Brain microvascular endothelial cell (primary cell): ENCODE results near the gene IKZF3.
"Not testable (repeated sequence)": the region's sequence is repeated elsewhere in the genome, so short reads cannot be mapped to it uniquely, and the experiment has no call there.

Source experiments
- DNase-seq: peaks from one replicate; pipeline ENCODE4 v3.0.0-alpha.2; 2020
- H3K27ac ChIP-seq: fragments of 250-450 bp; sonication (Bioruptor Pico); 2 replicates; pipeline ENCODE4 v1.5.1; 2020; ENCODE audit warnings: mild to moderate bottlenecking, moderate library complexity
- H3K27me3 ChIP-seq: fragments of 250-450 bp; sonication (Bioruptor Pico); replicated peaks from 2 replicates; pipeline ENCODE4 v1.5.1; 2020; ENCODE audit warnings: mild to moderate bottlenecking
- H3K36me3 ChIP-seq: fragments of 250-450 bp; sonication (Bioruptor Pico); replicated peaks from 2 replicates; pipeline ENCODE4 v1.5.1; 2020; ENCODE audit warnings: mild to moderate bottlenecking
- H3K4me3 ChIP-seq: 2 replicates; pipeline ENCODE4 v1.5.1; 2011; ENCODE audit warnings: low read depth, mild to moderate bottlenecking, control low read depth, low read length, moderate library complexity
- CTCF ChIP-seq: IDR thresholded peaks from 2 replicates; pipeline ENCODE4 v1.5.1; 2011; ENCODE audit warnings: low read depth, mild to moderate bottlenecking, moderate library complexity, low read length, control low read depth, inconsistent platforms; ENCODE audit errors: missing control alignments
- in situ Hi-C: cut with HindIII; loops from 2 replicates; pipeline ENCODE4 v1.10.0; 2017; ENCODE audit warnings: low sequenced_read_pairs, low pct_ligation_motif_present

The IKZF3 gene

DNA sequence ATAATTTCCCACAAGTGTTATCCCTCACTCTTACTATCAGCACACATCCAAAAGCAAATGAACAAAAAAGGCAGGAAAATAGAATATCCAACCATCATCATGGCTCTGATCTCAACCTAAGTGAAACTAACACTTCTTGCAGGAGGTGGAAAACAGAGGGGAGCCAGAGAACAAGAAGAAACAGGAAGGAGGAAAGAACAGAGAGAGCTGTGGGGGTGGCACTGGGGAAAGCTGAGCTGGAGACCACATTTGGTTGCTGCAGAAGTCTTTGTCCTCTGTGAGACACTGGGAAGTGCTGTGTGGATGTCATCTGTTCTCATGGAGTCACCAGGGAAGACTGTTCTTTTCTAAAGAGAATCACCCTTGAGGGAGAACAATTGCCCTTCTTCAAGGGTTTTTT, 91.7 kb downstream of the IKZF3 start:
- Histone ChIP-seq H3K27me3 (peaks cover 11% of the 10 kb centered on the region), H3K27ac (no peak overlapping the region), H3K36me3 (no peaks in the 10 kb centered on the region), H3K4me3 (no peak overlapping the region)
- in situ Hi-C loops: no loop called here
- no peak for TF ChIP-seq CTCF
- DNase-seq: no peak

DNA sequence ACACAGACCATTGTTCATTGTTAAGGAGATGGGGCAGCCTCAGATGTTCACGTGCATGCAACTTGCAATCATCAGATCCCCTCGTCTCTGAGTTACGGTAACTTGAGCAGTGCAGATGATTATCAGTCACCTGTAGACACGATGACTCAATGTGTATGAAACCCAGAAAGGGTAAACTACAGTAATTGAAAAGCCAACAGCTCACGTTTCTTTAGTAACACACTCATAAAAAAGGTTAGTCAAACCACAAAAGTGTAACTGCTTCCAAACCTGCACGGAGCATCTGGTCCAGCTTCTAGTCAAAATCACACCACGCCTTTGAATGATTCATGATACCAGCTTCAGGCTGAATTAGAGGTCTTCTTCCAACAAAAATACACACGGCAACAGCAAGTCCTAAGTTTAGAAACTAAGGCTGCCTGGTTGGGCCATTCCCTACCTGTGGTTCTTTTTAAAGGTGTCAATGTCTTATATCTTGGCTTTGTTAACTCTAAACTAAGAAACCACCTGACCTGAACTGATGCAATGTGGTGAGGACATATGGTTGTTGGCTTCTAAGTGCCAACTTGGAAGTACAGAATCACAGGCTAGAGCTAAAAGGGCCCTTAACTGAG, 94.0 kb downstream of the IKZF3 start:
- Histone ChIP-seq H3K36me3 (no peaks in the 10 kb centered on the region), H3K27ac (no peak overlapping the region), H3K27me3 (peaks cover 11% of the 10 kb centered on the region), H3K4me3 (no peak overlapping the region)
- no peak for DNase-seq
- in situ Hi-C loops: no loop called here
- no peak for TF ChIP-seq CTCF

DNA sequence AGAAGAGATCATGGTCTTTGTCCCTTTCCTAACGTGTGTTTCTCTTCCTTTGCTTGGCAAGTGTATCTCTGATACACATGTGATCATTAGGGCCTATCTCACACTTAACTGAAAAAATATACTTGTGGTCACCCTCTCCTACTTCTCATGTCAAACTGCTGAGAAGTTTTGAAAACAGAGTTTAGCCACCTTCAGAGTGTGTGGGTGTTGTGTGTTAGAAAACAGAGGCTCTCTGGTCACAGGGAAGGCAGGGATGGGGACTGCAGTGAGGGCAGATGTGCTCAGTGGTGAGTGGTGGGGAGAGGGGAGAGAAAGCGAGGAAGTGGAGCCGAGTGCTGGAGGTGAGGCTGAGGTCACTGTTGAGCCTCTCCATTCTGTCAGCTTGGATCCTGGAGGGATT, 97.0 kb downstream of the IKZF3 start:
- no peak for TF ChIP-seq CTCF
- peaks cover 5% of the 10 kb centered on the region for H3K27me3 ChIP-seq
- no peak overlapping the region for H3K27ac ChIP-seq
- H3K4me3 ChIP-seq: no peak overlapping the region
- DNase-seq: no peak
- no peaks in the 10 kb centered on the region for H3K36me3 ChIP-seq
- in situ Hi-C loops: no loop called here

DNA sequence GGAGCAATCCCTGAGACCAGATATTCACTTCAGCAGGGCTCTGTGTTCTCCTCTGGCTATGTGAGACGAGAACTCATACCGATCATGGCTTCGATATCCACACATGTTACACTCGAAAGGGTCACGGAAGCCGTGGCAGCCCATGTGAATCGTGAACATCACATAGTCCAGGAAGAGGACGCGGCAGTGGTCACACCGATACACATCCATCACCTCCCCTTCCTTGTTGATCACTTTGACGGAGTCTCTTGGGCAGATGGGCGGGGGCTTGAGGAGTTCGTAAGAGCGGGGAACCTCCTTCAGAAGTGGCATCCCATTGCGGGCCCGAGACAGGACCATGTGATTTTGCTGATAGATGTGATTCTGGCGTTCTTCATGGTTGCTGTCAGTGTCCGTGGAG, 98.3 kb downstream of the IKZF3 start:
- H3K4me3 ChIP-seq: no peak overlapping the region
- peaks cover 5% of the 10 kb centered on the region for H3K27me3 ChIP-seq
- TF ChIP-seq CTCF: no peak
- H3K27ac ChIP-seq: no peak overlapping the region
- in situ Hi-C loops: no loop called here
- no peaks in the 10 kb centered on the region for H3K36me3 ChIP-seq
- DNase-seq: no peak

GRCh38 chr17:39765175-39765574, 98.9 kb downstream of the IKZF3 start:
- no peak for DNase-seq
- H3K27ac ChIP-seq: no peak overlapping the region
- H3K4me3 ChIP-seq: no peak overlapping the region
- no peaks in the 10 kb centered on the region for H3K36me3 ChIP-seq
- H3K27me3 ChIP-seq: peaks cover 5% of the 10 kb centered on the region
- TF ChIP-seq CTCF: no peak
- in situ Hi-C loops: no loop called here

DNA sequence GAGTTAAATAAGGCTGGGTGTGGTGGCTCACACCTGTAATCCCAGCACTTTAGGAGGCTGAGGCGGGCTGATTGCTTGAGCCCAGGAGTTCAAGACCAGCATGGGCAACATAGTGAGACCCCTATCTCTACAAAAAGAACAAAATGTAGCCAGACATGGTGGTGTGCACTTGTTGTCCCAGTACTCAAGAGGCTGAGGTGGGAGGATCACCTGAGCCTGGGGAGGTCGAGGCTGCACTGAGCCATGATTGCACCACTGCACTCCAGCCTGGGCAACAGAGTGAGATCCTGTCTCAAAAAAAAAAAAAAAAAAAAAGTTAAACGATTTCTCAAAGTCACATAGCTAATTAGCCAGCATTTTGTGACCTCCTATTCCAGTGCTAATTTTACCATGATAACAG, 99.9 kb downstream of the IKZF3 start:
- H3K36me3 ChIP-seq, H3K27ac ChIP-seq, H3K4me3 ChIP-seq, H3K27me3 ChIP-seq, DNase-seq, in situ Hi-C loops: not testable (repeated sequence)
